MM.1S (cell line): ENCODE measurements around the gene POLR3G.
A peak's percentile ranks its signal among the peaks of the same experiment; 100 is the strongest.

Source experiments
- DNase-seq: peaks from one replicate; pipeline ENCODE4 v3.0.0-alpha.2; 2015
- H2AFZ ChIP-seq: fragments of 300-600 bp; sonication (generic); 2 replicates; pipeline ENCODE4 v1.6.0; 2016; ENCODE audit warnings: antibody characterized with exemption, low read length
- H3F3A ChIP-seq: fragments of 300-600 bp; sonication (generic); 2 replicates; pipeline ENCODE4 v1.6.1; 2016; ENCODE audit warnings: mild to moderate bottlenecking, antibody characterized with exemption, low read length, moderate library complexity, mixed read lengths; ENCODE audit not compliant: insufficient read depth
- H3K27ac ChIP-seq: fragments of 300-600 bp; sonication (generic); 2 replicates; pipeline ENCODE4 v1.5.1; 2016; ENCODE audit warnings: mild to moderate bottlenecking, low read length
- H3K27me3 ChIP-seq: fragments of 300-600 bp; sonication (generic); replicated peaks from 2 replicates; pipeline ENCODE4 v1.6.0; 2016; ENCODE audit warnings: low read length; ENCODE audit not compliant: insufficient read depth
- H3K36me3 ChIP-seq: fragments of 300-600 bp; sonication (generic); replicated peaks from 2 replicates; pipeline ENCODE4 v1.6.1; 2016; ENCODE audit warnings: mild to moderate bottlenecking, low read length, mixed read lengths; ENCODE audit not compliant: insufficient read depth
- H3K4me1 ChIP-seq: fragments of 300-600 bp; sonication (generic); 2 replicates; pipeline ENCODE4 v1.6.1; 2016; ENCODE audit warnings: low read length, mixed read lengths
- H3K4me2 ChIP-seq: fragments of 300-600 bp; sonication (generic); 2 replicates; pipeline ENCODE4 v1.6.0; 2016; ENCODE audit warnings: low read depth, low read length
- H3K4me3 ChIP-seq: fragments of 300-600 bp; sonication (generic); 2 replicates; pipeline ENCODE4 v1.5.1; 2016; ENCODE audit warnings: low read length, mixed read lengths
- H3K79me2 ChIP-seq: fragments of 300-600 bp; sonication (generic); 2 replicates; pipeline ENCODE4 v1.6.1; 2016; ENCODE audit warnings: mixed run types, low read length, mixed read lengths
- H3K9ac ChIP-seq: fragments of 300-600 bp; sonication (generic); 2 replicates; pipeline ENCODE4 v1.6.1; 2016; ENCODE audit warnings: low read length, mixed read lengths
- H3K9me2 ChIP-seq: fragments of 300-600 bp; sonication (generic); replicated peaks from 2 replicates; pipeline ENCODE4 v1.6.1; 2016; ENCODE audit warnings: mild to moderate bottlenecking, low read length, mixed read lengths; ENCODE audit not compliant: insufficient read depth
- H3K9me3 ChIP-seq: fragments of 300-600 bp; sonication (generic); replicated peaks from 2 replicates; pipeline ENCODE4 v1.6.1; 2016; ENCODE audit warnings: mild to moderate bottlenecking, low read length, mixed read lengths; ENCODE audit not compliant: insufficient read depth
- H4K20me1 ChIP-seq: fragments of 300-600 bp; sonication (generic); 2 replicates; pipeline ENCODE4 v1.6.1; 2016; ENCODE audit warnings: mild to moderate bottlenecking, low read length, moderate library complexity, mixed read lengths; ENCODE audit not compliant: insufficient read depth
- CTCF ChIP-seq: fragments of 300-600 bp; sonication (generic); IDR thresholded peaks from 2 replicates; pipeline ENCODE4 v1.5.1; 2016; ENCODE audit warnings: antibody characterized with exemption, low read length, mixed read lengths
- EZH2 ChIP-seq: fragments of 300-600 bp; sonication (generic); optimal IDR thresholded peaks from 2 replicates; pipeline ENCODE3; 2017; ENCODE audit warnings: low read depth, mild to moderate bottlenecking, antibody characterized with exemption, low read length, mixed read lengths
- EZH2phosphoT487 ChIP-seq: fragments of 300-600 bp; sonication (generic); IDR thresholded peaks from 2 replicates; pipeline ENCODE4 v1.6.1; 2018; ENCODE audit warnings: antibody characterized with exemption, low read length

POLR3G gene

DNA sequence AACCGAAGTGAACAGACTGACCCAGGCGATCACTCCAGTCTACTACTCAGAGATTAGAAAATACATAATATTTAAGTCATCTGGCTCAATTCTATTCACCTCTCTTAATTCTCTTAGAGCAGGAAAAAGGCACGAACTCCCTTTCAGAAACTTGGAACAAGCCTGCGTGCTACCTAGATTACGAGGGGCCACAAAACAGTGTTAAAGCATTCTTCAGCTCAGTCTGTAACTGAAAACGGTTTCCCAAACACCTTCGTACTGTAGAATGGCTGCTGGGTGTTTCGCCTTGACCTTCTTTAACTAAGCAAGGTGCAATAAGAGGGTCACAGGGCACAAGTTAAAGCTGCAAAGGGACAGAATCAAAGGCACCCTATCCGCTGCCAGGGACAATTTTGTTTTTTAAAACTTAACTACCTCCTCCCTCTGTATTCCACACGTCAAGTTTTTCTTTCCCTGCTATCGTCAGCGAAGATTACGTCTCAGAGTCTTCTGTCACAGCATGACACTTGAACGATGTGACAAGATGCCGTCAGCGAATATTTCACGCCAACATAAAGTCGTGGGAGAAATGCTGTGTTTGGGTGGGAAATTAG is 54.0 kb downstream of the POLR3G start:
- H3K4me2 ChIP-seq = peak overlapping the region; percentile 85
- H3K9ac ChIP-seq = peak overlapping the region; percentile 90
- peaks cover 22% of the 10 kb centered on the region for H3K4me1 ChIP-seq
- H3K36me3 ChIP-seq = no peaks in the 10 kb centered on the region
- no peaks in the 10 kb centered on the region for H3K9me2 ChIP-seq
- H3K9me3 ChIP-seq = no peaks in the 10 kb centered on the region
- peaks cover 45% of the 10 kb centered on the region for H3K79me2 ChIP-seq
- H3F3A ChIP-seq = no peaks in the 10 kb centered on the region; the same call in 1 of the 2 replicates
- H3K27ac ChIP-seq = peak overlapping the region; percentile 63; the same call in 1 of the 2 replicates
- H2AFZ ChIP-seq = peak overlapping the region; percentile 62
- no peaks in the 10 kb centered on the region for H4K20me1 ChIP-seq
- H3K4me3 ChIP-seq = peak overlapping the region; percentile 70
- peak; percentile 38 for DNase-seq
- no peaks in the 10 kb centered on the region for H3K27me3 ChIP-seq
- TF ChIP-seq CTCF (no peak), EZH2 (no peak), EZH2phosphoT487 (no peak)

GRCh38 chr5:90529194-90529938 is 54.7 kb downstream of the POLR3G start, which contains the start of gene LYSMD3:
LYSMD3 (minus strand) TSS chr5:90529584; CDS start chr5:90525289, 4,295 bp downstream.
- Histone ChIP-seq H3K27ac (peak within 1 kb of the TSS; percentile 63), H3F3A (no peaks in the 10 kb centered on the region; the same call in 1 of the 2 replicates), H3K36me3 (no peaks in the 10 kb centered on the region), H3K4me2 (peak within 1 kb of the TSS; percentile 85), H3K4me3 (peak within 1 kb of the TSS; percentile 70), H3K27me3 (no peaks in the 10 kb centered on the region), H3K9me3 (no peaks in the 10 kb centered on the region), H3K9ac (peak within 1 kb of the TSS; percentile 90), H3K4me1 (peaks cover 22% of the 10 kb centered on the region), H4K20me1 (no peaks in the 10 kb centered on the region), H2AFZ (peak within 1 kb of the TSS; percentile 98), H3K79me2 (peaks cover 45% of the 10 kb centered on the region), H3K9me2 (no peaks in the 10 kb centered on the region)
- TF ChIP-seq CTCF = no peak
- TF ChIP-seq EZH2phosphoT487 = no peak
- no peak for TF ChIP-seq EZH2
- peak; percentile 98 for DNase-seq

DNA sequence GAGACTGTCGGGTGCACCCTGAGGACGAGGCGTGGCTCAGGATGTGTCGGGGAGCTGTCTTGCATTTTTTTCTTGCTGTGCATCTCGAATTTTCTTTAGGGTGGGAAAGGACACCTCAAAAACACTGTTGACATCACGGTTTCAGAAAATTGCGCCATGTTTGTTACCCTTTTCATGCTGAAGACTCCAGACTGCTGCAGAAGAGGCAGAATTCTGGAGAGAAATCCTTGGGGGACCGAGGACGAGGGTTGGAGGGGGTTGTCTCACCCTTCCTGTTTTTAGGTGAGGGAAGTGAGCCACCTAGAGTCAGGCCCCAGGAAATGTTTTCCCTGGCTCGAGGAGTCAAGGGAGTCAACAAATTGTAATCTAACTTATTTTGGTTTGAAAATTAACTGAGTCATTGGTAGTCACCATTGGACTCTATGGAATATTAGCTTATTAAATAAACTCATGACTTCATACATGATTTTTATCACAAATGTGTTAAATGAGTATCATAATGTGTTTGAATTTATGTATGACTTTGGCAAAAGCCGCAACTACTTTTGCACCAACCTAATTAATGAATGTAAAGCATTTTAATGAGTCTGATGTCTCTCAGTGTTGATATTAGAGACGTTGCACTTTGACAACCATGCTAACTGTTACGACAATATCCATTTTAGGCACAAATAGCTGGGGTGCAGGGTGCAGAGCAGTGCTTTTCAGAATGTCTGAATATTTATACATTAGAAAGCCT is 55.4 kb downstream of the POLR3G start:
- no peaks in the 10 kb centered on the region for H3K9me2 ChIP-seq
- H3K9me3 ChIP-seq = no peaks in the 10 kb centered on the region
- peak; percentile 77 for DNase-seq
- peak overlapping the region; percentile 70 for H3K4me3 ChIP-seq
- no peaks in the 10 kb centered on the region for H3K36me3 ChIP-seq
- peak overlapping the region; percentile 57 for H3K27ac ChIP-seq
- H3K9ac ChIP-seq = peak overlapping the region; percentile 69
- peaks cover 41% of the 10 kb centered on the region for H3K79me2 ChIP-seq
- H4K20me1 ChIP-seq = no peaks in the 10 kb centered on the region
- H3K27me3 ChIP-seq = no peaks in the 10 kb centered on the region
- H3F3A ChIP-seq = no peaks in the 10 kb centered on the region; the same call in 1 of the 2 replicates
- peaks cover 22% of the 10 kb centered on the region for H3K4me1 ChIP-seq
- peak overlapping the region; percentile 37 for H3K4me2 ChIP-seq
- TF ChIP-seq EZH2 = no peak
- peak; percentile 73 for TF ChIP-seq CTCF
- TF ChIP-seq EZH2phosphoT487 = no peak
- H2AFZ ChIP-seq = peak overlapping the region; percentile 98
